Measurements from ENCODE around the gene SLC25A5.

DNA sequence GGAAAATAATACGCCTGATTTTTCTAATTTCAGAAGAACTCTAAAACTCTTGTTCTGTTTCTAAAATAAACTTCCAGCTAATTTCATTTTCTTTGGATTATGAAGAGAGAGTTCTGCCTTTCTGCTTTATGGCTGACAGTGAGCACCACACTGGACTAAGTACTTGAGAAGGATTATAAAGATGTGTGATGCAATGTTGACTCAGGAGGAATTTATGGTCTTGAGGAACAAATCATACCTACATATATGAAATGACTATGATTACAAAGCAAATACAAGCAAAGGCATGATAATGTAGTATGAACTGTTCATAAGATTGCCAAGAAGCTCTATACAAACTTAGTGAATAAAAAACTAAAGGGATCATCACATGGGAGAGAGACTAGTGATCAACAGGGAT lies 13.0 kb upstream of the SLC25A5 start:
- TF ChIP-seq, protein P1, sequence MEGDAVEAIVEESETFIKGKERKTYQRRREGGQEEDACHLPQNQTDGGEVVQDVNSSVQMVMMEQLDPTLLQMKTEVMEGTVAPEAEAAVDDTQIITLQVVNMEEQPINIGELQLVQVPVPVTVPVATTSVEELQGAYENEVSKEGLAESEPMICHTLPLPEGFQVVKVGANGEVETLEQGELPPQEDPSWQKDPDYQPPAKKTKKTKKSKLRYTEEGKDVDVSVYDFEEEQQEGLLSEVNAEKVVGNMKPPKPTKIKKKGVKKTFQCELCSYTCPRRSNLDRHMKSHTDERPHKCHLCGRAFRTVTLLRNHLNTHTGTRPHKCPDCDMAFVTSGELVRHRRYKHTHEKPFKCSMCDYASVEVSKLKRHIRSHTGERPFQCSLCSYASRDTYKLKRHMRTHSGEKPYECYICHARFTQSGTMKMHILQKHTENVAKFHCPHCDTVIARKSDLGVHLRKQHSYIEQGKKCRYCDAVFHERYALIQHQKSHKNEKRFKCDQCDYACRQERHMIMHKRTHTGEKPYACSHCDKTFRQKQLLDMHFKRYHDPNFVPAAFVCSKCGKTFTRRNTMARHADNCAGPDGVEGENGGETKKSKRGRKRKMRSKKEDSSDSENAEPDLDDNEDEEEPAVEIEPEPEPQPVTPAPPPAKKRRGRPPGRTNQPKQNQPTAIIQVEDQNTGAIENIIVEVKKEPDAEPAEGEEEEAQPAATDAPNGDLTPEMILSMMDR (IDR thresholded peaks at IDR 0.05 in 2 of 3, conservative IDR thresholded peaks at IDR 0.05 in 1 of 3; ENCODE audit: control insufficient read depth in 2 of 3, extremely low read depth in 1 of 3, insufficient read depth in 1 of 3, low read depth in 3 of 3, low read length in 3 of 3) = no peak
- TF ChIP-seq ZBTB4 (CRISPR knock-in tag; IDR thresholded peaks at IDR 0.05) (no peak), HDAC6 (IDR thresholded peaks at IDR 0.05; ENCODE audit: unreplicated experiment) (no peak), SPI1 (IDR thresholded peaks at IDR 0.05; ENCODE audit: borderline replicate concordance, insufficient read depth, low read depth, low read length) (no peak), TCF7 (IDR thresholded peaks at IDR 0.05; ENCODE audit: borderline replicate concordance) (no peak), BACH1 (IDR thresholded peaks at IDR 0.05; ENCODE audit: borderline replicate concordance) (no peak), YY1 (IDR thresholded peaks at IDR 0.05; ENCODE audit: low read depth, low read length) (no peak)
- TF ChIP-seq, protein P2, sequence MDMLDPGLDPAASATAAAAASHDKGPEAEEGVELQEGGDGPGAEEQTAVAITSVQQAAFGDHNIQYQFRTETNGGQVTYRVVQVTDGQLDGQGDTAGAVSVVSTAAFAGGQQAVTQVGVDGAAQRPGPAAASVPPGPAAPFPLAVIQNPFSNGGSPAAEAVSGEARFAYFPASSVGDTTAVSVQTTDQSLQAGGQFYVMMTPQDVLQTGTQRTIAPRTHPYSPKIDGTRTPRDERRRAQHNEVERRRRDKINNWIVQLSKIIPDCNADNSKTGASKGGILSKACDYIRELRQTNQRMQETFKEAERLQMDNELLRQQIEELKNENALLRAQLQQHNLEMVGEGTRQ (IDR thresholded peaks at IDR 0.05; ENCODE audit: borderline replicate concordance, low read depth, low read length) = no peak
